ENCODE data around the gene BABAM2.

The BABAM2 gene

GRCh38 chr2:28267282-28267681 is 376.8 kb downstream of the BABAM2 start:
- FAIRE-seq = no peak

GRCh38 chr2:28268386-28268785 is 377.9 kb downstream of the BABAM2 start:
- FAIRE-seq = no peak

GRCh38 chr2:28269019-28269784 is 378.7 kb downstream of the BABAM2 start:
- no peak for FAIRE-seq

- no peak for FAIRE-seq
These were observed 380.1 kb downstream of the BABAM2 start for GRCh38 chr2:28270456-28271152.

GRCh38 chr2:28271231-28271918 is 380.8 kb downstream of the BABAM2 start:
- no peak for FAIRE-seq

- no peak for FAIRE-seq
These were observed 381.4 kb downstream of the BABAM2 start for GRCh38 chr2:28271919-28272250.

- FAIRE-seq = no peak
These were observed 383.2 kb downstream of the BABAM2 start for GRCh38 chr2:28273751-28274150.

- FAIRE-seq = no peak
These were observed 384.6 kb downstream of the BABAM2 start for GRCh38 chr2:28274911-28275685.

- peak; percentile 89 for FAIRE-seq
These were observed 385.6 kb downstream of the BABAM2 start for GRCh38 chr2:28276076-28276618.

- no peak for FAIRE-seq
These were observed 386.3 kb downstream of the BABAM2 start for GRCh38 chr2:28276807-28277206.

- FAIRE-seq = no peak
These were observed 386.9 kb downstream of the BABAM2 start for GRCh38 chr2:28277466-28277865.

GRCh38 chr2:28279371-28279770 is 388.8 kb downstream of the BABAM2 start:
- FAIRE-seq = no peak

GRCh38 chr2:28280619-28281018 is 390.1 kb downstream of the BABAM2 start:
- FAIRE-seq = no peak

- FAIRE-seq = no peak
These were observed 391.2 kb downstream of the BABAM2 start for GRCh38 chr2:28281739-28282138.

GRCh38 chr2:28282248-28282647 is 391.7 kb downstream of the BABAM2 start:
- FAIRE-seq = no peak

GRCh38 chr2:28282861-28283646 is 392.5 kb downstream of the BABAM2 start:
- FAIRE-seq = no peak

- FAIRE-seq = no peak
These were observed 393.3 kb downstream of the BABAM2 start for GRCh38 chr2:28283861-28284260.

GRCh38 chr2:28286678-28287077 is 396.1 kb downstream of the BABAM2 start:
- FAIRE-seq = no peak

- no peak for FAIRE-seq
These were observed 396.9 kb downstream of the BABAM2 start for GRCh38 chr2:28287256-28287915.

GRCh38 chr2:28288620-28289019 is 398.1 kb downstream of the BABAM2 start:
- FAIRE-seq = no peak

- no peak for FAIRE-seq
These were observed 401.4 kb downstream of the BABAM2 start for GRCh38 chr2:28291811-28292440.

All from islet of Langerhans (tissue), 1 donor.